Measurements from ENCODE around the gene LAMA3.

- TF ChIP-seq POLR2A (IDR thresholded peaks at IDR 0.05) (no peak), CTCF (IDR thresholded peaks at IDR 0.05) (no peak)
Measured at GRCh38 chr18:23725827-23726661, 36.8 kb downstream of the LAMA3 start.
